ENCODE data around the gene RNF123.

DNA sequence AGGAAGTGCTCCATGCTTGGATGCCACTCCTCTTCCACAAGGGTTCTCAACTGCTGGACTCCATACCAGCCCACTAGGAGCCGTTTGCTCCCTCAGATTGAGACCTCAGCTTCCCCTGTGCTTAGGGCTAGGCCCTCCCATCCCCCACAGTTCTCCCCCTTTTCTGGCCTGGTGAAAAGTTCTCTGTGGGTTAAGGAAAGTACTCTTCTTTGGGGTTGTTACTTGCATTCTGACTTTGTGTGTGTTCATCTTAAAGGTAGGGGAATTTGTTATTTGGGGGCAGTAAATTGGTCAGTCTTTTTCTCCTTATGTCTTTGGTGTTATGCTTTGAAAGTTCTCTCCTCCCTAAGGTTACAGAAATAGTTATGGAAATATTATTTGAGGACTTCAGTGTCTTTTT lies 39.2 kb upstream of the RNF123 start:
- TF ChIP-seq EZH2 (IDR thresholded peaks at IDR 0.05; ENCODE audit: low read depth, unreplicated experiment) (no peak), POLR2AphosphoS5 (IDR thresholded peaks at IDR 0.05; ENCODE audit: low read depth) (no peak), CREB1 (CRISPR knock-in tag; IDR thresholded peaks at IDR 0.05; ENCODE audit: low read depth) (no peak), ZNF331 (CRISPR knock-in tag; IDR thresholded peaks at IDR 0.05; ENCODE audit: low read depth) (no peak), JUNB (IDR thresholded peaks at IDR 0.05; ENCODE audit: unreplicated experiment) (no peak), EZH2phosphoT487 (IDR thresholded peaks at IDR 0.05; ENCODE audit: unreplicated experiment) (no peak), STAT1 (IDR thresholded peaks at IDR 0.05; ENCODE audit: unreplicated experiment) (no peak), ZNF114 (CRISPR knock-in tag; IDR thresholded peaks at IDR 0.05) (no peak)
- TF ChIP-seq, protein P1, sequence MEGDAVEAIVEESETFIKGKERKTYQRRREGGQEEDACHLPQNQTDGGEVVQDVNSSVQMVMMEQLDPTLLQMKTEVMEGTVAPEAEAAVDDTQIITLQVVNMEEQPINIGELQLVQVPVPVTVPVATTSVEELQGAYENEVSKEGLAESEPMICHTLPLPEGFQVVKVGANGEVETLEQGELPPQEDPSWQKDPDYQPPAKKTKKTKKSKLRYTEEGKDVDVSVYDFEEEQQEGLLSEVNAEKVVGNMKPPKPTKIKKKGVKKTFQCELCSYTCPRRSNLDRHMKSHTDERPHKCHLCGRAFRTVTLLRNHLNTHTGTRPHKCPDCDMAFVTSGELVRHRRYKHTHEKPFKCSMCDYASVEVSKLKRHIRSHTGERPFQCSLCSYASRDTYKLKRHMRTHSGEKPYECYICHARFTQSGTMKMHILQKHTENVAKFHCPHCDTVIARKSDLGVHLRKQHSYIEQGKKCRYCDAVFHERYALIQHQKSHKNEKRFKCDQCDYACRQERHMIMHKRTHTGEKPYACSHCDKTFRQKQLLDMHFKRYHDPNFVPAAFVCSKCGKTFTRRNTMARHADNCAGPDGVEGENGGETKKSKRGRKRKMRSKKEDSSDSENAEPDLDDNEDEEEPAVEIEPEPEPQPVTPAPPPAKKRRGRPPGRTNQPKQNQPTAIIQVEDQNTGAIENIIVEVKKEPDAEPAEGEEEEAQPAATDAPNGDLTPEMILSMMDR (conservative IDR thresholded peaks at IDR 0.05; ENCODE audit: low read depth in 2 of 2) = no peak
- TF ChIP-seq, protein P2, sequence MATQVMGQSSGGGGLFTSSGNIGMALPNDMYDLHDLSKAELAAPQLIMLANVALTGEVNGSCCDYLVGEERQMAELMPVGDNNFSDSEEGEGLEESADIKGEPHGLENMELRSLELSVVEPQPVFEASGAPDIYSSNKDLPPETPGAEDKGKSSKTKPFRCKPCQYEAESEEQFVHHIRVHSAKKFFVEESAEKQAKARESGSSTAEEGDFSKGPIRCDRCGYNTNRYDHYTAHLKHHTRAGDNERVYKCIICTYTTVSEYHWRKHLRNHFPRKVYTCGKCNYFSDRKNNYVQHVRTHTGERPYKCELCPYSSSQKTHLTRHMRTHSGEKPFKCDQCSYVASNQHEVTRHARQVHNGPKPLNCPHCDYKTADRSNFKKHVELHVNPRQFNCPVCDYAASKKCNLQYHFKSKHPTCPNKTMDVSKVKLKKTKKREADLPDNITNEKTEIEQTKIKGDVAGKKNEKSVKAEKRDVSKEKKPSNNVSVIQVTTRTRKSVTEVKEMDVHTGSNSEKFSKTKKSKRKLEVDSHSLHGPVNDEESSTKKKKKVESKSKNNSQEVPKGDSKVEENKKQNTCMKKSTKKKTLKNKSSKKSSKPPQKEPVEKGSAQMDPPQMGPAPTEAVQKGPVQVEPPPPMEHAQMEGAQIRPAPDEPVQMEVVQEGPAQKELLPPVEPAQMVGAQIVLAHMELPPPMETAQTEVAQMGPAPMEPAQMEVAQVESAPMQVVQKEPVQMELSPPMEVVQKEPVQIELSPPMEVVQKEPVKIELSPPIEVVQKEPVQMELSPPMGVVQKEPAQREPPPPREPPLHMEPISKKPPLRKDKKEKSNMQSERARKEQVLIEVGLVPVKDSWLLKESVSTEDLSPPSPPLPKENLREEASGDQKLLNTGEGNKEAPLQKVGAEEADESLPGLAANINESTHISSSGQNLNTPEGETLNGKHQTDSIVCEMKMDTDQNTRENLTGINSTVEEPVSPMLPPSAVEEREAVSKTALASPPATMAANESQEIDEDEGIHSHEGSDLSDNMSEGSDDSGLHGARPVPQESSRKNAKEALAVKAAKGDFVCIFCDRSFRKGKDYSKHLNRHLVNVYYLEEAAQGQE (IDR thresholded peaks at IDR 0.05; ENCODE audit: unreplicated experiment) = no peak
- TF ChIP-seq, protein P3, sequence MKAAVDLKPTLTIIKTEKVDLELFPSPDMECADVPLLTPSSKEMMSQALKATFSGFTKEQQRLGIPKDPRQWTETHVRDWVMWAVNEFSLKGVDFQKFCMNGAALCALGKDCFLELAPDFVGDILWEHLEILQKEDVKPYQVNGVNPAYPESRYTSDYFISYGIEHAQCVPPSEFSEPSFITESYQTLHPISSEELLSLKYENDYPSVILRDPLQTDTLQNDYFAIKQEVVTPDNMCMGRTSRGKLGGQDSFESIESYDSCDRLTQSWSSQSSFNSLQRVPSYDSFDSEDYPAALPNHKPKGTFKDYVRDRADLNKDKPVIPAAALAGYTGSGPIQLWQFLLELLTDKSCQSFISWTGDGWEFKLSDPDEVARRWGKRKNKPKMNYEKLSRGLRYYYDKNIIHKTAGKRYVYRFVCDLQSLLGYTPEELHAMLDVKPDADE (IDR thresholded peaks at IDR 0.05) = no peak
- TF ChIP-seq, protein P4, sequence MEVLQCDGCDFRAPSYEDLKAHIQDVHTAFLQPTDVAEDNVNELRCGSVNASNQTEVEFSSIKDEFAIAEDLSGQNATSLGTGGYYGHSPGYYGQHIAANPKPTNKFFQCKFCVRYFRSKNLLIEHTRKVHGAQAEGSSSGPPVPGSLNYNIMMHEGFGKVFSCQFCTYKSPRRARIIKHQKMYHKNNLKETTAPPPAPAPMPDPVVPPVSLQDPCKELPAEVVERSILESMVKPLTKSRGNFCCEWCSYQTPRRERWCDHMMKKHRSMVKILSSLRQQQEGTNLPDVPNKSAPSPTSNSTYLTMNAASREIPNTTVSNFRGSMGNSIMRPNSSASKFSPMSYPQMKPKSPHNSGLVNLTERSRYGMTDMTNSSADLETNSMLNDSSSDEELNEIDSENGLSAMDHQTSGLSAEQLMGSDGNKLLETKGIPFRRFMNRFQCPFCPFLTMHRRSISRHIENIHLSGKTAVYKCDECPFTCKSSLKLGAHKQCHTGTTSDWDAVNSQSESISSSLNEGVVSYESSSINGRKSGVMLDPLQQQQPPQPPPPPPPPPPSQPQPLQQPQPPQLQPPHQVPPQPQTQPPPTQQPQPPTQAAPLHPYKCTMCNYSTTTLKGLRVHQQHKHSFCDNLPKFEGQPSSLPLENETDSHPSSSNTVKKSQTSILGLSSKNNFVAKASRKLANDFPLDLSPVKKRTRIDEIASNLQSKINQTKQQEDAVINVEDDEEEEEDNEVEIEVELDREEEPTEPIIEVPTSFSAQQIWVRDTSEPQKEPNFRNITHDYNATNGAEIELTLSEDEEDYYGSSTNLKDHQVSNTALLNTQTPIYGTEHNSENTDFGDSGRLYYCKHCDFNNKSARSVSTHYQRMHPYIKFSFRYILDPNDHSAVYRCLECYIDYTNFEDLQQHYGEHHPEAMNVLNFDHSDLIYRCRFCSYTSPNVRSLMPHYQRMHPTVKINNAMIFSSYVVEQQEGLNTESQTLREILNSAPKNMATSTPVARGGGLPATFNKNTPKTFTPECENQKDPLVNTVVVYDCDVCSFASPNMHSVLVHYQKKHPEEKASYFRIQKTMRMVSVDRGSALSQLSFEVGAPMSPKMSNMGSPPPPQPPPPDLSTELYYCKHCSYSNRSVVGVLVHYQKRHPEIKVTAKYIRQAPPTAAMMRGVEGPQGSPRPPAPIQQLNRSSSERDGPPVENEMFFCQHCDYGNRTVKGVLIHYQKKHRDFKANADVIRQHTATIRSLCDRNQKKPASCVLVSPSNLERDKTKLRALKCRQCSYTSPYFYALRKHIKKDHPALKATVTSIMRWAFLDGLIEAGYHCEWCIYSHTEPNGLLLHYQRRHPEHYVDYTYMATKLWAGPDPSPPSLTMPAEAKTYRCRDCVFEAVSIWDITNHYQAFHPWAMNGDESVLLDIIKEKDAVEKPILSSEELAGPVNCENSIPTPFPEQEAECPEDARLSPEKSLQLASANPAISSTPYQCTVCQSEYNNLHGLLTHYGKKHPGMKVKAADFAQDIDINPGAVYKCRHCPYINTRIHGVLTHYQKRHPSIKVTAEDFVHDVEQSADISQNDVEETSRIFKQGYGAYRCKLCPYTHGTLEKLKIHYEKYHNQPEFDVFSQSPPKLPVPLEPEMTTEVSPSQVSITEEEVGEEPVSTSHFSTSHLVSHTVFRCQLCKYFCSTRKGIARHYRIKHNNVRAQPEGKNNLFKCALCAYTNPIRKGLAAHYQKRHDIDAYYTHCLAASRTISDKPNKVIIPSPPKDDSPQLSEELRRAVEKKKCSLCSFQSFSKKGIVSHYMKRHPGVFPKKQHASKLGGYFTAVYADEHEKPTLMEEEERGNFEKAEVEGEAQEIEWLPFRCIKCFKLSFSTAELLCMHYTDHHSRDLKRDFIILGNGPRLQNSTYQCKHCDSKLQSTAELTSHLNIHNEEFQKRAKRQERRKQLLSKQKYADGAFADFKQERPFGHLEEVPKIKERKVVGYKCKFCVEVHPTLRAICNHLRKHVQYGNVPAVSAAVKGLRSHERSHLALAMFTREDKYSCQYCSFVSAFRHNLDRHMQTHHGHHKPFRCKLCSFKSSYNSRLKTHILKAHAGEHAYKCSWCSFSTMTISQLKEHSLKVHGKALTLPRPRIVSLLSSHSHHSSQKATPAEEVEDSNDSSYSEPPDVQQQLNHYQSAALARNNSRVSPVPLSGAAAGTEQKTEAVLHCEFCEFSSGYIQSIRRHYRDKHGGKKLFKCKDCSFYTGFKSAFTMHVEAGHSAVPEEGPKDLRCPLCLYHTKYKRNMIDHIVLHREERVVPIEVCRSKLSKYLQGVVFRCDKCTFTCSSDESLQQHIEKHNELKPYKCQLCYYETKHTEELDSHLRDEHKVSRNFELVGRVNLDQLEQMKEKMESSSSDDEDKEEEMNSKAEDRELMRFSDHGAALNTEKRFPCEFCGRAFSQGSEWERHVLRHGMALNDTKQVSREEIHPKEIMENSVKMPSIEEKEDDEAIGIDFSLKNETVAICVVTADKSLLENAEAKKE (CRISPR knock-in tag; IDR thresholded peaks at IDR 0.05) = no peak

Measured in GM23338 (cell line).